TTC549 (cell line): Measurements from ENCODE around the gene THAP8.

Source experiments
- FAIRE-seq: peaks from 2 replicates; lab custom pipeline; 2012; peaks lifted over from hg19 to GRCh38; lab: Jason Lieb, UNC

The THAP8 gene, protein sequence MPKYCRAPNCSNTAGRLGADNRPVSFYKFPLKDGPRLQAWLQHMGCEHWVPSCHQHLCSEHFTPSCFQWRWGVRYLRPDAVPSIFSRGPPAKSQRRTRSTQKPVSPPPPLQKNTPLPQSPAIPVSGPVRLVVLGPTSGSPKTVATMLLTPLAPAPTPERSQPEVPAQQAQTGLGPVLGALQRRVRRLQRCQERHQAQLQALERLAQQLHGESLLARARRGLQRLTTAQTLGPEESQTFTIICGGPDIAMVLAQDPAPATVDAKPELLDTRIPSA

DNA sequence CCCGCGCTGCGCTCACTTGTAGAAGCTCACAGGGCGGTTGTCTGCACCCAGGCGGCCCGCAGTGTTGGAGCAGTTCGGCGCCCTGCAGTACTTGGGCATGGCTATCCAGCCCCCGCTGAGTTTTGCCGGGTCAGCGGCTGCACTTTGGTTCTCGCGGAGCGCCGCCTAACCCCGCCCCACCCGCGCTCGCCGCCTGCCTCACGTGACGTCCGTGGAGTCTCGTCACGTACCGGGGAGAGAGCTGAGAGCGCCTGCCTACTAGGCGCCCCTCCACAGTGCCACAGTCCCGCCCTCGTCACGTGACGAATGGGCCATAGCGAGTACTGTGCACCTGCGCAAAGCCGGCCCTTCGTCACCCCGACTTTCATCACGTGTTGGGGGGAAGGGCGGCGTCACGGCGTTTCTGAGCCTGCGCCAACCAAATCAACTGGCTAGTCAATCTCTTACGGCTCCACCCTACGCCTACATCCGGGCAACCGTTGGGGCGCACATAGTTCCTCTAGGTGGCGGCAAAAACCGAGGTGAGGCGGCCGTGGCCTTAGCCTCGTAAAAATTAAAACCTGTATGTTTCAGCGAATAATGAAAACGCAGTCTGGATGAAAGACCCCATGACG lies at the start of gene THAP8:
Gene THAP8 (minus strand): TSS at position 167 of the 614 bp plus-strand sequence. CDS start 68 bp downstream, at position 99.
- FAIRE-seq, result peak; percentile 87

DNA sequence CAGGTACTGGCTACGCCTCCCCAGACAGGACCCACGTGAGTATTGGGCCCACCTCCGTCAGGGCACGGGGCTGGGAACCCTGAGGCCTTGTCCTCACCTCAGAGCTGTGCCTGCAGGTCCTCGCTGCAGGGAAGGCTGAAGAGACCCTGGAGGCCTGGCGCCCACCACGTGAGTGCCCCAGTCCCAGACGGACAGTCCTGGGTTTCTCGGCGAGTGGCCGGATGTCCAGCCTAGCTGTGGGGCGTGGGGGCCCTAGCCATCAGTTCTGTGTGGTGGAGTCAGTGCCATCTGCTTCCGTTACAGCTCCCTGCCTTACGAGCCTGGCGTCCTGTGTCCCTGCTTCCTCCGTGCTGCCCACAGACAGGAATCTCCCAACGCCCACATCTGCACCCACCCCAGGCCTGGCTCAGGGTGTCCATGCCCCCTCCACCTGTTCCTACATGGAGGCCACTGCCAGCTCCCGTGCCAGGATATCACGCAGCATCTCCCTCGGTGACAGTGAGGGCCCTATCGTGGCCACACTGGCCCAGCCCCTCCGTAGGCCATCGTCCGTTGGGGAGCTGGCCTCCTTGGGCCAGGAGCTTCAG lies 49.0 kb upstream of the THAP8 start:
- no peak for FAIRE-seq

DNA sequence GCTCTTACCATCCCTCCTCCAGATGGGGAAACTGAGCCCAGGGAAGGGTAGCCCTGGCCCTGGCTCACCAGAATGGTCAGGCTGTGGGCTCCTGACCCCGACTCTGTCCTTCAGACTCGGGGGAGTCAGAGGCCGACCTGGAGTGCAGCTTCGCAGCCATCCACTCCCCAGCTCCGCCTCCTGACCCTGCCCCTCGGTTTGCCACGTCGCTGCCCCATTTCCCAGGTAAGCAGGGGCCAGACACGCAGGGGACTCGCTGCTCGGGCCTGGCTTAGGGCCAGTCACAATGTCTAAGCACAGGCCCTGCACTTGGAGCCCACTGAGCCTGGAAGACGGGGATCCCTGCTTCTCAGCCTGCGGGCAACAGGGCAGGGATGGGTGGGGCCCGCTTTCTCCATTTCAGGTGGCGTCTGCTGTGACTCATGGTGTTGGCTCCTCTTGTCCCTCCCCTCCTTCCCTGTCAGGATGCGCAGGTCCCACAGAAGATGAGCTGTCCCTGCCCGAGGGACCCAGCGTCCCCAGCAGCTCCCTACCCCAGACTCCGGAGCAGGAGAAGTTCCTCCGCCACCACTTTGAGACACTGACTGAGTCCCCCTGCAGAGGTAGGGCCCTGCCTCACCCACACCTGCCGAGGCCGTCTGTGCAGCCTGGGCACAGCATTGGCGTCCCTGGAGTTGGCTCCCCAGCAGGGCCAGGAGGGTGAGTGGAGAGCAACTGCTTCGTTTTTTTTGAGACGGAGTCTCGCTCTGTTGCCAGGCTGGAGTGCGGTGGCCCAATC lies 47.7 kb upstream of the THAP8 start:
- no peak for FAIRE-seq

DNA sequence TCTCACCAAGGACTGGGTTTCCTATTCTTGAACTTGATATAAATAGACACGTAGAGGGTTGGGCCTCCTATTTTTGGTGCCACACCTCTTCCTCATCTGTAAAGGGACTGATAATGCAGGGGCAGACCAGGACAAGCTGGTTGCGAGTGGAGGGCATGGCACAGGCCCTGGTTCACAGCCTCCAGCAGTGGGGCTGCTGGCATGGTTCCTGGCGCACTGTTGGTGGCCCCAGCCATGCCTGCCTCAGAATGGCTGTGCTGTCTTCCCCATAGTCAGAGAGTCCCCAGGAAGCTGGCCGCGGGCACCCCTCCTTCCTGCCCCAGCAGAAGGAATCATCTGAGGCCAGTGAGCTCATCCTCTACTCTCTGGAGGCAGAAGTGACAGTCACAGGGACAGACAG lies 46.4 kb upstream of the THAP8 start:
- no peak for FAIRE-seq

DNA sequence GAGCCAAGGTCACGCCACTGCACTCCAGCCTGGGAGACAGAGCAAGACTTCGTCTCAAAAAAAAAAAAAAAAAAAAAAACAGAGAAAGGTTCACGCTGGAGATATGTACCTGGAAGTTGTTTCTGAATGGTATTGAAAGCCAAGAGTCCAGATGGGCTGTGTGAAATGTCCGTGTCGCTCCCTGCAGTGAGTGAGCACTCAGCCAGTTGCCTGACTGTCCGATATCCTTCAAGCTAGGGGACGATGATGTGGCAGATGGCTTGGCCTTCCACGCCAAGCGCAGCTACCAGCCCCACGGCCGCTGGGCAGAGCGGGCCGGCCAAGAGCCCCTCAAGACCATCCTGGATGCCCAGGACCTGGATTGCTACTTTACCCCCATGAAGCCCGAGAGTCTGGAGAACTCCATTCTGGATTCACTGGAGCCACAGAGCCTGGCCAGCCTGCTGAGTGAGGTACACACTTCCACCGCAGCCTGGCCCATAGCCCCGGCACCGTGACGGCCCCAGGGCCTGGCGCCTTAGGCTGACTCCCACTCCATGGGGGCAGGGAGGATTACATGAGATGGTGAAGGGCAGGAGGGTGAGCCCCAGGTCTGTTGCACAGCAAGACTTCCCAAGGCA lies 45.2 kb upstream of the THAP8 start:
- FAIRE-seq, result no peak

DNA sequence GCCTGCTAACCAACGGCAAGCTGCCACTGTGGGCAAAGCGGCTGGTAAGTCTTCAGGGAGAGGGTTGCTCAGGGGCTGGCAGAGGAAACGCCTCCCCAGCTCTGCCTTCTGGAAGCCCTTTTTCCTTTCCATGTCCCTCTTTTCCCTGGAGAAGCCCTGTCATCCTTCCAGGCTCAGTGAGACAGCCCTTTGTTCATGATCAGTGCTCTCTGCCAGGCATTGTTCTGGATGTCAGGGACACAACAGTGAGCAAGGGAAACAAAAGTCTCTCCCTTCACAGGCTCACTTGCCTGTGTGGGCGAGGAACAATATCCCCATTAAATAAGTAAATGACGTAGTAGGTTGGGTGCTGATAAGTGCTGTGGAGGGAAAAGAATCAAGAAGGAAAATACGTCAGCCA lies 43.0 kb upstream of the THAP8 start:
- FAIRE-seq, result no peak

DNA sequence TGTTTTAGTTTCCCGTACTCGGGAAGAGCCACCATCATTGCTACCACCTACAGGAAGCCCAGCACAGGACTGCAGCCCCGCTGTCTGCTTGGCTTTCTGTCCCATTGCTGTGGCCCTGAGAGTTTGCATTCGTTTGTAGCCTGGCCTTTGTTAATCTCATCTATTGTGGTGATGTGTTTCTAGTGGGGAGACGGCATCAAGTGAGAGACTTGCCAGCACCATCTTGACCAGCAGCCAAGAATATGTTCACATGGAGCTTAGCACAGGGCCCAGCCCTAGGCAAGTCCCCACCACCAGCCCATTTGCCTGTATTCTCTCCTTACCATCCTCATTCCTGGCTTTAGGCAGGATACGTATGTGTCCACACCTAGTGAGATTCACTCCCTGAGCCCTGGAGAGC lies 39.6 kb upstream of the THAP8 start:
- no peak for FAIRE-seq

DNA sequence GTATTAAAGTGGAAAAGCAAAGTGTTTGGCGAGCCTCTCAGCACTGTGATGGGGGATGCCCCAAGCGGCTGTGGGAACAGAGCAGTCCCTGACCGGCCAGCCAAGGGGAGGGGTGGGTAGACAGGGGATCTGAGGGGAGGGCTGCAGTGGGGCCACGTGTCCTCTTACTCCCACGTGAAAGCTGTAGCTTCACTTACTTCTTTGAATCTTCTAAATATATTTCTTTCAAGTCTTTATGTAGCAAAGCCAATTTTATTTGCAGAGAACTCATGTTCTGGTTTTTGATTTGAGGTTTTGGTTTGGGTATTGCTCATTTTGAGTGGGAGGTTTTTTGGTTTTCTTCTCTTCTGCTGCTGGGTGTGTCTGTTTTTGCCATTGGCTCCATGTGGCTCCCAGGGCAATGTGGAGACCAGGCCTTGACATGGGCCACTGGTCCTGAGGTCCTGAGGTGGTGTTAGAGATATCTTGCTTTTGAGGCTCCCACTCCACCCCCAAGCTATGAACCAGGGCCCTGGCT lies 39.1 kb upstream of the THAP8 start:
- FAIRE-seq, result no peak

DNA sequence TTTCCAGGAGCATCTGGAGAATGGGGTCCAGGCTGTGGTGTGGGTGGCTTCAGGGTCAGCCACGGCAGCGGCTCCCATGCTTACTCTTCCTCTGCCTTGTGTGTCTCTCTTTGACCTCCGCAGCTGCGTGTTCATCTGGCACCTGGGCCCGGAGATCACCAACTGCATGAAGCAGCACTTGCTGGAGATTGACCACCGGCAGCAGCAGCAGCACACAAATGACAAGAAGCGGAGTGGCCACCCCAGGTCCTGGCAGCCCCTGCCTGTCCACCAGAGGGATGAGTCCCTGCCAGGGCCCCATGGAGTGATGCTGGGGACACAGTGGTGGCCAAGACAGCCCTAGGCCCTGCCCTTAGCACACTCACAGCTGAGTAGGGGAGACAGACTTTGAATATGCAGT lies 38.5 kb upstream of the THAP8 start:
- FAIRE-seq, result no peak

DNA sequence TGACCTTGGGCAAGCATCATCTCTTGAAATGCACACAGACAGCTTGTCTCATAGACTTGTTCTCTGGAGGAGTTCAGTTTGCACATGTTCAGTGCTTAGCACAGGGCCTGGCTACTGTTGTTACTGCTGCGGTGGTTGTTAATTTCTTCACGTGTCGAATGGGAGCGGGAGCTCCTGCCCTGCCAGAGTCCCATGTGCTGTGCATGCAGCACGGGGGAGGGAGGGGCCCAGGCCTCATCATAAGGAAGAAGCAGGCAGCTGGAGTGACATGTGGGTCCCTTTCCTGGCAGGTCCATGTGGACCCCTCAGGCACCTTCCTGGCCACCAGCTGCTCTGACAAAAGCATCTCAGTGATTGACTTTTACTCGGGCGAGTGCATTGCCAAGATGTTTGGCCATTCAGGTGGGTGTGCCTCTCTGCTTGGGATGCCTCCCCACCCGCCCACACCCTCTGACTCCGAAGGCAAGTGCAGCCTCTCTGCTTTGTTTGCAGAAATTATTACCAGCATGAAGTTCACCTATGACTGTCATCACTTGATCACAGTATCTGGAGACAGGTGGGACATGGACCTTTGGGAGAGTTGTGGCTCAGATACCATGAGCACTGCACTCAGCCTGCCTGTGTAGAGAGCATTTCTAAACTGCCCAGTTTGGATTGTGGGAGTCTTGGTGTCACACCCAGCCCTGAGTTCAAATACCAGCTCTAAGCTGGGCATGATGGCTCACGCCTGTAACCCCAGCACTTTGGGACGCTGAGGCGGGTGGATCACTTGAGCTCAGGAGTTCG lies 37.0 kb upstream of the THAP8 start:
- no peak for FAIRE-seq

DNA sequence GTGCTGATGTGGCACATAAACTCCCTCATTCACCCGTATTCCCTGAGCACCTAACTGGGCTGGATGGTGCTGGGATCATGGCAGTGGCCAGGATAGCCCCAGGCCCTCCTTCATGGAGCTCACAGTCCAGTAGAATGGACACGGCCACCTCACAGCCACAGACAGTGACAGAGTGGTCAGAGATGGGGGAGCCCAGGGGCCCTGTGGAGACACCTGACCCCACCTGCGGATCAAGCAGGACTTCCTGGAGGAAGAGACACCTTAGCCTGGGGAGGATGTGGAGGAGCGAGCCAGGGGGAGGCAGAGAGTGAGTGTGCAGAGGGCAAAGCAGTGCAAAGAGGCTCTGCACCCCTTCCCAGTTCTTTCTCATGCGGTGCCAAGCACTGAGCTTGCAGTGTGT lies 35.8 kb upstream of the THAP8 start:
- FAIRE-seq, result no peak

DNA sequence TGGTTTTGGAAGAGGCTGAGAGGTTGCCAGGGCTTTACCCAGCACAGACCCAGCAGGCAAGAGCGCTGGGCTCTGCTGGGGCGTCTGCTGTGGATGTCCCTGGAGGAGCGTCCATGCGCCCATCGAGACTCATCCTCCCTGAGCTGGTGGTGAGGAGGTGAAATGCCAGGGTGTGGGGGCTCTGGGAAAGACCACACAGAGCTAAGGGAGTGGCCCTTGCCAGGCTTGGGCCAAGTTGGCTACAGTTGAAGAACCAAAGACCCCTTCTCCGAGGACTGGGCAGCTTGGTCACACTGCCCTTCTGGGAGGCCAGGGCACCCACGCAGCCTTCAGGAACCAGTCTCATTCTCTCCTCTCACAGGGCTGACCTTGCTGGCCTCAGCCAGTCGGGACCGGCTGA lies 32.2 kb upstream of the THAP8 start:
- FAIRE-seq, result no peak

DNA sequence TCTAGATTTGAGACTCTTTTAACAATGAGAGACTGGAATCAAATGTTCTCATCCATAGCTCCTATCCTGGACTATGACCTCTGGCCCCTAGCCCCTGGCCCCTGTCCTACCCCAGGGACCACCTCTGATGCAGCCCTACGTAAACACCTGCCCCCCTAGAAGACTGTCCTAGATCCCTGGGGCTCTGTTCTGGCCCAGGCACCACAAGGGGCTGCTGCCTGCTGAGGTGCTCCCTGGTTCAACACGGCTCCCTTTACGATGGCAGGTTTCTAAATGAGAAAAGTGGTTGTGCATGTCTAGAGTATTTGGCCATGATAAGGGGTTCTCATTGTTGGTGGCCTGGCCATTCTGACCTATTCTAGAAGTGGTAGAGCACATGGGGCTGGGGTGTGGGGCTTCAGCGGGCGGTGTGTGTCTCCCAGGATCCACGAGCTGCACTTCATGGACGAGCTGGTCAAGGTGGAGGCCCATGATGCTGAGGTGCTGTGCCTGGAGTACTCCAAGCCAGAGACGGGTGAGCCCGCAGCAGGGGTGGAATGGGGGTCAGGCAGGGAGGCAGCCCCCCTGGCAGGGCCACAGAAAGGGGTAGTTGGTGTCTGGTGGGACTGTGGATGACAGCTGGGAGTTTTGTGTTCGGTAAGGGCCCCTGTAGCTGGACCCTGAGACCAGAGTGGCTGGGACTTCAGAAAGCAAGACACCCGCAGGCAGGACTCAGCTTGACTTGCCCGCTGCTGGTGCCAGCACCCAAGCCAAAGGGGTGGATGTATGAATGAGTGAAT lies 30.3 kb upstream of the THAP8 start:
- FAIRE-seq, result no peak

DNA sequence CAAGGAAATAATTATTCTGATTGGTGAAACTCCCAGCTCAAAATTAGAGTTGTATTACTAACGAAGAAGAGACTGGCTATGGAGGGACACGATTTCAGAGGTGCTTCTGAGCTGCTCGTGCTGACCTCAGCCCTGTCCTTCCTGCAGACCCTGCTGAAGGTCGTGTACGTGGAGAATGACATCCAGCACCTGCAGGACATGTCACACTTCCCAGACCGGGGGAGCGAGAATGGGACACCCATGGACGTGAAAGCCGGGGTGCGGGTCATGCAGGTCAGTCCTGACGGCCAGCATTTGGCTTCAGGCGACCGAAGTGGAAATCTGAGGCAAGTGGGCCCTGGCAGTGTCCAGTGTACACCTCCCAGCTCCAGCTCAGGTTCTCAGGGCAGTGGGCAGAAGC lies 28.8 kb upstream of the THAP8 start:
- FAIRE-seq, result no peak

DNA sequence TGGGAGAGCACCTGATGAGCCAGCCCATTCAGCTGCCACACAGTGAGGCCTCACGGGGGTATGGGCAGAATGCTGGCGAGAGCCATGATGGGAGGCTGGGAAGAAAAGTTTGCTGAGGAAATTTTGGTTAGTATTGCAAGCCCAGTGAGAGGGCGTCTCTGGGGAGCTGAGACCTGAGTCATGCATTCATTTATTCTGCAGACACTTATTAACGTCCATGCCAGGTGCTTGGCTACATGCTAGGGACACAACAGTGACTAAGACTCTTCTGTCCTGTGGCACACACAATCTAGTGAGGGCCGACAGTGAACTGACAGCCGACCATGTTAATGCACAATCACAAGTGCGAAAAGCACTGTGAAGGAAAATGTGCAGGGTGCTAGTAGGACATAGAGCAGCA lies 27.8 kb upstream of the THAP8 start:
- FAIRE-seq, result no peak

DNA sequence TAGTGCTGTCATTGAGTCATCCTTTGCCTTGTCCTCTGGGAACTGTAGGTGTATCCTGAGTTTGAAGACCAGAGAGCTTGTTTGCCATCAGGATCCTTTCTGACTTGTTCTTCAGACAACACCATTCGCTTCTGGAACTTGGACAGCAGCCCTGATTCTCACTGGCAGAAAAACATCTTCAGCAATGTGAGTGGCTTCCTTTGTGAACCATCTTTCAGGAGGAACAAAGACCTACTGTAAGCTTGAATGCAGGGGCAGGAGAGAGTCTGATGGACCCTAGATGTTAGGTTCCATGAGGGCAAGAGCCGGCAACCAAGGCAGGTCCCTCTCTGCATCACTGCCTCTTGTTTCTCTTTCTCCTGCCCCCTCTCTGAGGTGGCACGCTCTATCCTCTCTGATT lies 27.3 kb upstream of the THAP8 start:
- FAIRE-seq, result no peak

DNA sequence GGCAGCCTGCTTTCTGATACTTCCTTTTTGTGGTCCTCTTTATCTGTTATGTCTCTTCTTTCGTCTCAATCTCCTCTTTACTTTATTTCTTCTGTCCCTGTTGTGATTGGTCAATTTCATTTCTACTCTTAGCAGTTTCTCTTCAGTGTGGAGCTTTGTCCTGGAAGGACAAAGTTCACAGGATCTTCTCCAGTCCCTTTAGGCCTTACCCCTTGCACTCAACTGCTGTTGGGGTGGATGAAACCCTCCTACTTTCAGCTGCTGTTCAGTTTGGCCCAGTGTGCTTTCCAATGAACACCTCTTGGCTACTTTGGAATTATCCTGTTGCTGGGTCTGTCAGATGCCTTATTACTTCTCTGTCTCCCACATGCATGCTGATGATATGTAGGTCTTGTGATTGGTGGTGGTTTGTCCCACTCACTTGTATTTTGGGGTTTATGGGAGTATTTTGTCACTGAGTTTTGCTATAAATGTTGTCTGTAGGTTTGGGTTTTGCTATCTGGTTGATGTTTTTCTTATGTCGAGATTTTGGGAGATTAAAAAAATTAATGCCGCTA lies 25.4 kb upstream of the THAP8 start:
- no peak for FAIRE-seq

DNA sequence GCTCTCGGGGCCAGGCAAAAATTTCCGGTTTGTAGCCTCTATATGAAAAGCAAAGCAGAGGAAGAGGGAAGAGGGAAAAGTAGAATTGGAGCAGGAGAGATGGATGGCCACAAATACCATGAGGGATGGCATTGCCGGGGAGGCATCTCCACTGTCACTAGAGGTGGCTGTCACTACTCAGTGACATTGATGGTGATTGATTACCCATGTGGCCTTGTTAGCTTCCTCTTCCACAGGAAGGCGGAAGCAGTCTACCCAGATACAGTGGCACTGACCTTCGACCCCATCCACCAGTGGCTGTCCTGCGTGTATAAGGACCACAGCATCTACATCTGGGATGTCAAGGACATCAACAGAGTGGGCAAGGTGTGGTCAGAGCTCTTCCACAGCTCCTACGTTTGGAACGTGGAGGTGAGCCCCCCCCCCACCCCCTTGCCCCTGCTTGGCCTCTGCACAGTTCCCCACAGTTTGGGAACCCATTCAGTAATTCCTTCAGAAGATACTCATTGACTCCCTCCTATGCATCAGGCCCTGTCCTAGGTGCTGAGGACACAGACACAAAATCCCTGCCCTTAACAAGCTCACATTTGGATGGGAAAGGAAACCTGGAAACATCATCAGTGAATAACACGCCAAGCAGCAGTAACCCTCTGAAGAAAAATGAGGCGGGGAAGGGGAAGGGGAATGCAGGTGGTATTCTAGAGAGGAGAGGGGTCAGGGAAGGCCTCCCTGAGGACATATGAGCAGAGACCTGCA lies 19.2 kb upstream of the THAP8 start:
- FAIRE-seq, result no peak

DNA sequence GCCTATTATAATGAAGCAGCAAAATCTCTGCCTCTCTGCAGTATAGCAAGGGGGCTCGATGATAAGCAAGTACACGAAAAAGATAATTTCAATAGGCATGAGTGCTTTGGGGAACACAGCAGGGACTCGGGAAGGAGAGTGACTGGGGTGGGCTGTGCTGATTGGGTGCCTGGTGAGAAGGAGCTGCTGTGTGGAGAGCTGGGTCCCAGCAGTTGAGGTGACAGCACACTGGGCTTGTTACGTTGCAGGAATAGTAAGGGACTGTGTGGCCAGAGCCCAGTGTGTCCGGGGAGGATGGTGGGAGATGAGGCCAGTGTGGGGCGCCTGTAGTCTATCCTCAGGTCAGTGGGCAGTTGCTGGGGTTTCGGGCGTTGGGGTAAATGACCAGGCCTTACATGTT lies 18.0 kb upstream of the THAP8 start:
- FAIRE-seq, result no peak
